ENCODE measurements around the gene PTPRN. TPM values are rescaled to one million over a fixed set of nuclear protein-coding genes. Genes with fewer than 3 reads are reported as not detected.

Gene PTPRN
- total and polyA plus RNA-seq, 2 of the 4 experiments (the other 2 are of a cell fraction): 5.2 to 22.0 TPM

- Histone ChIP-seq H3K27me3 (ENCODE audit: control insufficient read depth, insufficient read depth, low read length) (peaks cover 13% of the 10 kb centered on the region), H3K4me3 (ENCODE audit: insufficient read depth, low read depth, low read length) (peak within 1 kb of the TSS; percentile 57), H3K14ac (replicated peaks; ENCODE audit: low read depth, low read length) (no peak within 1 kb of the TSS), H2AFZ (replicated peaks; ENCODE audit: low read length, poor library complexity) (peak within 1 kb of the TSS; percentile 93), H3K23ac (ENCODE audit: low read depth, low read length) (peak within 1 kb of the TSS; percentile 76; the same call in 1 of the 2 replicates), H3K56ac (ENCODE audit: extremely low read depth, insufficient read depth, low read length) (no peak within 1 kb of the TSS), H3K4me2 (ENCODE audit: low read depth, low read length) (peak within 1 kb of the TSS; percentile 96), H3K79me1 (ENCODE audit: low read depth in 1 of 2, low read length in 2 of 2) (peaks cover under 1 to 9% of the 10 kb centered on the region in 2 experiments; a peak in 2 of 4 replicates), H3K9me1 (ENCODE audit: insufficient read depth, low read length) (peaks cover 25% of the 10 kb centered on the region), H3K18ac (ENCODE audit: low read depth, low read length) (no peak within 1 kb of the TSS), H4K5ac (ENCODE audit: low read depth, low read length) (no peak within 1 kb of the TSS; the same call in none of the 2 replicates), H3K4me1 (ENCODE audit: control insufficient read depth, insufficient read depth, low read length) (peaks cover 40% of the 10 kb centered on the region), H4K20me1 (ENCODE audit: insufficient read depth, low read length) (0 out of 2 replicates have a peak, but pooled peaks cover 8% of the 10 kb centered on the region), H2AK5ac (ENCODE audit: low read depth, low read length) (peak within 1 kb of the TSS; percentile 74; the same call in 1 of the 2 replicates), H4K91ac (ENCODE audit: insufficient read depth, low read depth, low read length) (no peak within 1 kb of the TSS; the same call in 1 of the 2 replicates), H2BK20ac (ENCODE audit: low read depth, low read length) (no peak within 1 kb of the TSS), H2BK120ac (ENCODE audit: low read depth, low read length) (peak within 1 kb of the TSS; percentile 19; the same call in 1 of the 2 replicates), H2BK5ac (ENCODE audit: low read depth, low read length, poor library complexity, severe bottlenecking) (no peak within 1 kb of the TSS), H4K8ac (ENCODE audit: low read depth in 2 of 2, low read length in 2 of 2) (peak within 1 kb of the TSS in 1 of 2 experiments; percentile 40; a peak in 1 of 4 replicates), H2BK15ac (ENCODE audit: low read depth, low read length) (no peak within 1 kb of the TSS), H3K9me3 (ENCODE audit: control insufficient read depth, insufficient read depth, low read length) (no peaks in the 10 kb centered on the region), H3K9ac (ENCODE audit: low read depth, low read length) (peak within 1 kb of the TSS; percentile 3; the same call in 1 of the 2 replicates), H3K27ac (ENCODE audit: insufficient read depth, low read length) (no peak within 1 kb of the TSS; the same call in 1 of the 2 replicates), H2AK9ac (replicated peaks; ENCODE audit: low read depth, low read length, poor library complexity) (peak within 1 kb of the TSS; percentile 81), H3K4ac (ENCODE audit: low read depth, low read length) (peak within 1 kb of the TSS; percentile 35), H3K36me3 (ENCODE audit: control insufficient read depth, insufficient read depth, low read length) (peaks cover 8% of the 10 kb centered on the region; the same call in 1 of the 2 replicates)
- ChIA-PET CTCF (interaction anchor here (0.6 kb wide), 2 partner anchors 10 to 37 kb away, joined by 3 read pairs; no protein-coding TSS in a partner anchor), POLR2A (ENCODE audit: unreplicated experiment) (no interaction called here)
- dilution Hi-C loops (cut with HindIII; ENCODE audit: low sequenced_read_pairs, unreplicated experiment): no loop called here
- in situ Hi-C loops (cut with MboI; ENCODE audit: low sequenced_read_pairs): no loop called here
- peak; percentile 50 for DNase-seq
- ATAC-seq (ENCODE audit: low read depth): peak; percentile 4
- WGBS, 2 experiments (ENCODE audit: extremely low coverage in 2 of 2, insufficient read length in 1 of 2): 13% methylated on average over 9 of the region's 49 CpGs; no CpG with 5 or more reads in 1 of the 2 experiments
- intact Hi-C loops (cut with micrococcal nuclease): no loop called here
- BruUV-seq (replicated peaks): no TSS peak
- TF ChIP-seq MAZ (IDR thresholded peaks at IDR 0.05; ENCODE audit: borderline replicate concordance, low read depth, low read length): 0 out of 2 replicates have a peak, but pooled peaks have one; percentile 13
- peak; percentile 68 for TF ChIP-seq NFE2L2 (IDR thresholded peaks at IDR 0.05; ENCODE audit: low read depth, low read length)
- TF ChIP-seq BHLHE40 (IDR thresholded peaks at IDR 0.05; ENCODE audit: low read depth, low read length): peak; percentile 80
- TF ChIP-seq RCOR1 (IDR thresholded peaks at IDR 0.05; ENCODE audit: insufficient replicate concordance, low read length): peak; percentile 16
- TF ChIP-seq CHD1 (IDR thresholded peaks at IDR 0.05; ENCODE audit: low read depth, low read length): no peak
- no peak for TF ChIP-seq CEBPB (IDR thresholded peaks at IDR 0.05; ENCODE audit: low read depth, low read length)
- peak; percentile 15 for TF ChIP-seq USF2 (IDR thresholded peaks at IDR 0.05; ENCODE audit: low read depth, low read length)
- TF ChIP-seq SMC3 (IDR thresholded peaks at IDR 0.05; ENCODE audit: low read depth, low read length): no peak
- TF ChIP-seq CTCF (conservative IDR thresholded peaks at IDR 0.05; ENCODE audit: low read depth, low read length): no peak
- no peak for TF ChIP-seq RAD21 (IDR thresholded peaks at IDR 0.05; ENCODE audit: low read length)
- 0 out of 2 replicates have a peak, but pooled peaks have one; percentile 65 for TF ChIP-seq MXI1 (IDR thresholded peaks at IDR 0.05; ENCODE audit: borderline replicate concordance, low read depth, low read length)
- TF ChIP-seq RFX5 (IDR thresholded peaks at IDR 0.05; ENCODE audit: low read depth, low read length): no peak
- 0 out of 2 replicates have a peak, but pooled peaks have one; percentile 9 for TF ChIP-seq FOS (IDR thresholded peaks at IDR 0.05; ENCODE audit: low read depth, low read length)
These were observed 56.1 kb downstream of the PTPRN start, which contains the start of gene TUBA4B for GRCh38 chr2:219252900-219253752. Gene TUBA4B, plus strand, starts transcription at chr2:219253243. Its CDS starts 165 bp downstream, at chr2:219253408.
